A673 (cell line): ENCODE data around the gene BCO1.

Experiments used
- CTCF ChIP-seq: fragments of 300-800, 200-600 bp; sonication (generic); conservative IDR thresholded peaks from 2 replicates; pipeline ENCODE4 v1.5.1; 2017; ENCODE audit warnings: low read depth, mild to moderate bottlenecking, antibody characterized with exemption, low read length, moderate library complexity, mixed read lengths
- EZH2 ChIP-seq: fragments of 200-600 bp; sonication (generic); IDR thresholded peaks from 2 replicates; pipeline ENCODE4 v1.6.1; 2017; ENCODE audit warnings: borderline replicate concordance, low read depth, mild to moderate bottlenecking, mixed read lengths, antibody characterized with exemption, low read length; ENCODE audit not compliant: poor library complexity, severe bottlenecking

GRCh38 chr16:81253141-81253540 lies 14.7 kb downstream of the BCO1 start:
- TF ChIP-seq CTCF (no peak), EZH2 (no peak)
